ENCODE measurements around the gene RSRC2. TPM values are rescaled to one million over a fixed set of nuclear protein-coding genes. Genes with fewer than 3 reads are reported as not detected.
A peak's percentile ranks its signal among the peaks of the same experiment; 100 is the strongest.

The RSRC2 gene
- total and polyA plus RNA-seq, 9 of the 15 experiments (the other 6 are each of a cell fraction or from before 2014, with no cell fraction given): 52.6 to 123 (median 80.3) TPM

- TF ChIP-seq ZNF551 (CRISPR knock-in tag; IDR thresholded peaks at IDR 0.05) (peak; percentile 65; the same call in 1 of the 2 replicates), USF2 (CRISPR knock-in tag; IDR thresholded peaks at IDR 0.05) (no peak), ZBTB2 (IDR thresholded peaks at IDR 0.05) (no peak), PKNOX1 (IDR thresholded peaks at IDR 0.05) (peak; percentile 69), ZFPM2 (CRISPR knock-in tag; IDR thresholded peaks at IDR 0.05) (no peak), CHD4 (IDR thresholded peaks at IDR 0.05; ENCODE audit: insufficient read depth, insufficient replicate concordance, low read depth, low read length, poor library complexity, severe bottlenecking) (no peak), CEBPZ (IDR thresholded peaks at IDR 0.05; ENCODE audit: borderline replicate concordance, low read depth, low read length) (no peak), ZBTB34 (CRISPR knock-in tag; IDR thresholded peaks at IDR 0.05) (no peak), NCOA6 (IDR thresholded peaks at IDR 0.05) (no peak), ID3 (CRISPR knock-in tag; IDR thresholded peaks at IDR 0.05) (no peak), ID3 (tag; IDR thresholded peaks at IDR 0.05) (no peak), BCL6 (CRISPR knock-in tag; IDR thresholded peaks at IDR 0.05) (no peak), LEF1 (IDR thresholded peaks at IDR 0.05) (no peak), ZNF507 (tag; conservative IDR thresholded peaks at IDR 0.05) (no peak), BCOR (IDR thresholded peaks at IDR 0.05) (no peak), RBFOX2 (IDR thresholded peaks at IDR 0.05; ENCODE audit: low read depth, low read length) (no peak), RFX7 (CRISPR knock-in tag; IDR thresholded peaks at IDR 0.05) (no peak), CXXC5 (CRISPR knock-in tag; IDR thresholded peaks at IDR 0.05) (no peak), PTRF (tag; IDR thresholded peaks at IDR 0.05) (no peak), ZNF41 (CRISPR knock-in tag; conservative IDR thresholded peaks at IDR 0.05) (no peak)
These were observed 22.7 kb downstream of the RSRC2 start (continued) for GRCh38 chr12:122503783-122504590.

Measured in K562 (cell line).